Heart right ventricle (tissue), 16 donors: ENCODE data around the gene NR2F6. TPM values are rescaled to one million over a fixed set of nuclear protein-coding genes. Genes with fewer than 3 reads are reported as not detected.

ENCODE experiments used
- ATAC-seq, 8 donors: fragments of 200-7000 bp; cut with Tn5 transposase; one replicate each; pipeline ENCODE4 v1.9.1; 2020; ENCODE audit warnings: mild to moderate bottlenecking in 8 of 8, moderate library complexity in 8 of 8, moderate number of reproducible peaks in 1 of 8
- DNase-seq, 2 donors: peaks; one replicate each; pipeline ENCODE4 v3.0.0-alpha.2; 2020
- H3K27ac ChIP-seq, 10 donors: fragments of 200-600 bp; sonication (generic) in 2 of 10; one replicate each; pipeline versions ENCODE4 v1.5.0 to v1.8.0; 2020 to 2022; ENCODE audit warnings: mild to moderate bottlenecking in 3 of 10
- H3K27me3 ChIP-seq, 7 donors: fragments of 200-600 bp; one replicate each; pipeline ENCODE4 v1.8.0; 2021 to 2022; ENCODE audit warnings: mild to moderate bottlenecking in 2 of 7
- H3K36me3 ChIP-seq, 9 donors: fragments of 200-600 bp; sonication (generic) in 1 of 9; one replicate each; pipeline versions ENCODE4 v1.5.0 to v1.8.0; 2020 to 2022; ENCODE audit warnings: mild to moderate bottlenecking in 2 of 9
- H3K4me1 ChIP-seq, 9 donors: fragments of 200-600 bp; sonication (generic) in 1 of 9; one replicate each; pipeline versions ENCODE4 v1.5.0 to v1.8.0; 2020 to 2022; ENCODE audit warnings: mild to moderate bottlenecking in 4 of 9
- H3K4me3 ChIP-seq, 10 donors: fragments of 200-600 bp; sonication (generic) in 2 of 10; one replicate each; pipeline versions ENCODE4 v1.5.0 to v1.8.0; 2020 to 2022; ENCODE audit warnings: mild to moderate bottlenecking in 7 of 10, moderate library complexity in 2 of 10
- H3K9me3 ChIP-seq, 11 donors: fragments of 200-600 bp in 10 of 11; sonication (generic) in 2 of 11; one replicate each; pipeline versions ENCODE4 v1.5.0 to v1.8.0; 2013 to 2022; ENCODE audit warnings: mild to moderate bottlenecking in 2 of 11, control low read depth in 1 of 11, moderate library complexity in 1 of 11
- CTCF ChIP-seq, 9 donors: fragments of 200-600 bp; sonication (generic) in 2 of 9; IDR thresholded peaks; one replicate each; pipeline versions ENCODE4 v1.5.0 to v1.8.0; 2021 to 2022; ENCODE audit warnings: antibody characterized with exemption in 9 of 9, mild to moderate bottlenecking in 5 of 9, moderate library complexity in 1 of 9
- WGBS, 2 donors: extraction: QIAGEN DNeasy Blood & Tissue Kit; methylation state at CpG; one replicate each; pipeline ENCODE4 v1.1.7; 2013; ENCODE audit warnings: inconsistent platforms in 1 of 2; 5-methylcytosine and 5-hydroxymethylcytosine counted together
- intact Hi-C, 10 donors: fragments of 100-400 bp; cut with DNase I; formaldehyde crosslinking; loops; one replicate each; pipeline versions ENCODE4 v1.11.1 to v1.14.2; 2022
- polyA plus RNA-seq, 2 donors: library from polyadenylated mRNA; stranded (reverse); fragments of 200-250 nt; gene quantifications; one replicate each; pipeline ENCODE4 v1.2.3, GENCODE V29; 2013
- total RNA-seq, 10 donors: library from RNA; stranded (reverse); fragmentation: NEBNext Ultra II Directional in 3 of 10; extraction: Animal tissue kit (Norgen Biotek cat#: 25700) in 3 of 10; gene quantifications; one replicate each; pipeline versions ENCODE4 v1.2.1 to v1.2.4, GENCODE V29; 2021 to 2023
- donor health status: Arrhythmogenic right ventricular cardiomyopathy.
- donor health status: ischemic (EF 13 %, LVEDD 7.1; RV severe dilation, severe dysfunction).
- donor health status: healthy with polysubstance abuse.
- donor health status: DM: no; HTN: yes; CAD: no.
- donor health status: DM: no; HTN: no; CAD: no.
- donor health status: ischemic (EF 25% LVEDD 6.9; RV normal size, moderate dysfunction).
- donor health status: ischemic (EF 25% LVEDD 5.7; RV mildly dilated, moderate dysfunction).
- donor health status: healthy.
- donor health status: DM: yes; HTN: yes; CAD: no.
- donor health status: Ischemic cardiomyopathy.
- donor health status: ischemic (EF 35%, LVEDD 5.7; RV mildly dilated, moderate dysfunction).
- donor health status: nonischemic (EF 11% LVEDD 7.7; RV severe dilation, severe dysfunction).
- donor health status: DM: yes; HTN: yes; CAD: no.
- donor health status: PGD.
- donor health status: ischemic (EF 29% LVEDD 5.4; RV normal size, mild dysfunction).
- donor health status: nonischemic (EF 23%, LVEDD 6.1; RV moderate dilation, normal function).

The NR2F6 gene
- total and polyA plus RNA-seq, 12 donors = 32.0 to 79.7 (median 42.2) TPM

DNA sequence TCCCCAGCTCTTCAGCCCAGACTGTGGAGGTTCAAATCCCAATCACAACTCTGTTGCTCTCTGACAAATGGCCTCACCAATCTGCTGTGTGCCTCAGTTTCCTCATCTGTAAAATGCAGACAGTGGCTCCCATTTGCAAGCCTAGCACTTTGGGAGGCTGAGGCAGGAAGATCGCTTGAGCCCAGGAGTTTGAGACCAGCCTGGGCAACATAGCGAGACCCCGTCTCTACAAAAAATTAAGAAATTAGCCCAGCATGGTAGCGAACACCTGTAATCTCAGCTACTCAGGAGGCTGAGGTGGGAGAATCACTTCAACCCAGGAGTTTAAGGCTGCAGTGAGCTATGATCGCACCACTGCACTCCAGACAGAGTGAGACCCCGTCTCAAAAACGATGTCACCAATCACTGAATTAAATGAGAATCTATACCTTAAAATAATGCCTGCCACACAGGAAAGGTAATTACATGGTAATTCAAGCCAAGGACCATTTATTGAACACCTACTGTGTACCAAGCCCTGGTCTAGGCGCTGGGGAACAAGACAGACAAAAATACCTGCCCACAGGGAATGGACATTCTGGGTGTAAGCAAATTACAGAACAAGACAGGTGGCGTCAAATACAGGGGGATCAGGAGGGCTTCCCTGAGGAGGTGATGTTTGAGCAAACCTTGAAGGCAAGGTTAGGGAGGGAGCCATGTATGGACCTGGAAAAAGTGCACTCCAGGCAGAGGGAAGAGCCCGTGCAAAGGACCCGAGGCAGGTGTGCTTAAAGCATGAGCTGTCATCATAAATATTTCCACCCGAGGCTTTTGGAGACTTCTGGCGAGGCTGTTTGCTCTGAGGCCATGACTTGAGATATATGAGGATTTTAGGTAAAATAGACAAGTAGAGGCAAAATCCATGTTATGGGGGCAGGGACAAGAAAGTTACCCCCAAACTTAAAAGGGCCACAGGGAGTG lies 7.7 kb downstream of the NR2F6 start:
- H3K9me3 ChIP-seq = no peaks in the 10 kb centered on the region
- DNase-seq (no peak), ATAC-seq (no peak)
- peaks cover 12 to 49% (median 30%) of the 10 kb centered on the region in 9 donors for H3K4me1 ChIP-seq
- intact Hi-C loops = loop anchor here in 1 of 10 donors (5.0 kb wide), 1 partner anchor 171 kb away; no protein-coding TSS in a partner anchor
- TF ChIP-seq CTCF (IDR thresholded peaks at IDR 0.05) = no peak
- H3K36me3 ChIP-seq = peaks cover 0 to 46% (median 0%) of the 10 kb centered on the region in 9 donors
- no peaks in the 10 kb centered on the region for H3K27me3 ChIP-seq
- WGBS, 2 donors = 94 to 98% methylated on average over 13 of the region's 13 CpGs
- no peak overlapping the region for H3K4me3 ChIP-seq
- no peak overlapping the region for H3K27ac ChIP-seq

DNA sequence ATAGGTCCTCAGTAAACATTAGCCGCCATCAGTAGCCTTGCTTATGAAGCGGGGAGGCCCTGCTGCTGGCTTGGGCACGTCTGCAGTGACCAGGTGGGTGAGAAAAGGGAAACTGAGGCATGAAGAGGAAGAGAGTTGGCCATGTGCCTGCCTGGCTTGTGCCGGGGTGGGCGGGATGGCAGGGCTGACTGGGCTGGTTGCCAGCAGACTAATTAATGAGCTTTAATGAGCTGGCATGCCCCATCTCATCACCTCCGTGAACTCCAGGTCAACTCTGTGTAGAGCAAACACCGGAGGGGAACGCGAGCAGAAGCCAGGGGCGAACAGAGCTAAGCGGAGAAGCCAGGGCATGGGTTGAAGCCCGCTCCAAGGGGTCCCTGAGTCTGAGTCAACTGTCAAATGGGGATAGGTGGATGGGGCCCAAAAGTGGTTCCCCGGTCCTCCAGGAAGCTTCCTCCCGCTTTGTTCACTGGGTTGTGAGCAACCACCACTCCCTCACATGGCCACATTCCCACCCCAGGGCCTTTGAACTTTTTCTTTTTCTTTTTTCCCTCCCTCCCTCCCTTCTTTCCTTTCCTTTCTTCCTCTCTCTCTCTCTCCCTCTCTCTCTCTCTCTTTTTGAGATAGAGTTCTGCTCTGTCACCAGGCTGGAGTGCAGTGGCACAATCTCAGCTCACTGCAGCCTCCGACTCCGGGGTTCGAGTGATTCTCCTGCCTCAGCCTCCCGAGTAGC lies 8.7 kb downstream of the NR2F6 start:
- TF ChIP-seq CTCF (IDR thresholded peaks at IDR 0.05) = no peak
- Histone ChIP-seq H3K4me3 (peak overlapping the region in 2 of 10 donors; percentile 15 to 67), H3K4me1 (peaks cover 12 to 38% (median 24%) of the 10 kb centered on the region in 9 donors), H3K36me3 (peaks cover 0 to 56% (median 10%) of the 10 kb centered on the region in 9 donors), H3K9me3 (no peaks in the 10 kb centered on the region), H3K27me3 (no peaks in the 10 kb centered on the region), H3K27ac (peak overlapping the region in 8 of 10 donors; percentile 23 to 85 (median 69))
- intact Hi-C loops = loop anchor here in 1 of 10 donors (5.0 kb wide), 1 partner anchor 170 kb away; no protein-coding TSS in a partner anchor
- DNase-seq (no peak), ATAC-seq (no peak)
- WGBS, 2 donors = 86 to 92% methylated on average over 18 of the region's 18 CpGs

GRCh38 chr19:17235971-17236777 lies 9.5 kb downstream of the NR2F6 start:
- H3K4me1 ChIP-seq = peaks cover 12 to 30% (median 22%) of the 10 kb centered on the region in 9 donors
- H3K36me3 ChIP-seq = peaks cover 0 to 64% (median 18%) of the 10 kb centered on the region in 9 donors
- peak in 7 of 8 donors; percentile 10 to 52 (median 29) for ATAC-seq
- 8 to 9% methylated on average over 18 to 22 of the region's 27 CpGs for WGBS, 2 donors
- H3K9me3 ChIP-seq = no peaks in the 10 kb centered on the region
- no peak for DNase-seq
- H3K27ac ChIP-seq = peak overlapping the region in 9 of 10 donors; percentile 49 to 85 (median 79)
- H3K27me3 ChIP-seq = no peaks in the 10 kb centered on the region
- intact Hi-C loops = loop anchor here in 1 of 10 donors (5.0 kb wide), 1 partner anchor 169 kb away; no protein-coding TSS in a partner anchor
- H3K4me3 ChIP-seq = peak overlapping the region in 9 of 10 donors; percentile 42 to 67 (median 59)
- TF ChIP-seq CTCF (IDR thresholded peaks at IDR 0.05) = no peak
